Suprapubic skin (tissue), 3 donors: ENCODE results near the gene GUCA1A.
"Not testable (repeated sequence)": the region's sequence is repeated elsewhere in the genome, so short reads cannot be mapped to it uniquely, and the experiment has no call there.

Source experiments
- POLR2A ChIP-seq, 2 donors: fragments of 450-650 bp; IDR thresholded peaks; one replicate each; pipeline ENCODE4 v1.6.1; 2017; ENCODE audit warnings: antibody characterized with exemption in 2 of 2, mild to moderate bottlenecking in 2 of 2, moderate library complexity in 2 of 2
- TF ChIP-seq, protein P1 (sequence below), 2 donors: fragments of 200-600 bp in 1 of 2; fragments of 450-650 bp in 1 of 2; sonication (generic) in 1 of 2; IDR thresholded peaks; one replicate each; pipeline ENCODE4 v1.5.1; 2016 to 2019; ENCODE audit warnings: antibody characterized with exemption in 2 of 2, mild to moderate bottlenecking in 1 of 2, moderate library complexity in 1 of 2

DNA sequence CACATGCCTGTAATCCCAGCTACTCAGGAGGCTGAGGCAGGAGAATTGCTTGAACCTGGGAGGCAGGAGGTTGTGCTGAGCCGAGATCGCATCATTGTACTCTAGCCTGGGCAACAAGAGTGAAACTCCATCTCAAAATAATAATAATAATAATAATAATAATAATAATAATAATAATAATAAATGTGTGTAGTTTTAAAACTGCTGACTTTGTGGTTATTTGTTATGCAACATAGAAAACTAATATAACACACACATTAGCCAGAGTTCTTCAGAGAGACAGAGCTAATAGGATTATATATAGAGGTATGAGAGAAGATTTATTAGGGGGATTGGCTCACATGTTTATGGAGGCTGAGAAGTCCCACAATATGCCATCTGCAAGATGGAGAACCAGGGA is 3.4 kb upstream of the GUCA1A start:
- TF ChIP-seq POLR2A (IDR thresholded peaks at IDR 0.05), result not testable (repeated sequence)
- TF ChIP-seq, protein P1, sequence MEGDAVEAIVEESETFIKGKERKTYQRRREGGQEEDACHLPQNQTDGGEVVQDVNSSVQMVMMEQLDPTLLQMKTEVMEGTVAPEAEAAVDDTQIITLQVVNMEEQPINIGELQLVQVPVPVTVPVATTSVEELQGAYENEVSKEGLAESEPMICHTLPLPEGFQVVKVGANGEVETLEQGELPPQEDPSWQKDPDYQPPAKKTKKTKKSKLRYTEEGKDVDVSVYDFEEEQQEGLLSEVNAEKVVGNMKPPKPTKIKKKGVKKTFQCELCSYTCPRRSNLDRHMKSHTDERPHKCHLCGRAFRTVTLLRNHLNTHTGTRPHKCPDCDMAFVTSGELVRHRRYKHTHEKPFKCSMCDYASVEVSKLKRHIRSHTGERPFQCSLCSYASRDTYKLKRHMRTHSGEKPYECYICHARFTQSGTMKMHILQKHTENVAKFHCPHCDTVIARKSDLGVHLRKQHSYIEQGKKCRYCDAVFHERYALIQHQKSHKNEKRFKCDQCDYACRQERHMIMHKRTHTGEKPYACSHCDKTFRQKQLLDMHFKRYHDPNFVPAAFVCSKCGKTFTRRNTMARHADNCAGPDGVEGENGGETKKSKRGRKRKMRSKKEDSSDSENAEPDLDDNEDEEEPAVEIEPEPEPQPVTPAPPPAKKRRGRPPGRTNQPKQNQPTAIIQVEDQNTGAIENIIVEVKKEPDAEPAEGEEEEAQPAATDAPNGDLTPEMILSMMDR (IDR thresholded peaks at IDR 0.05), result not testable (repeated sequence)
